GM19467 (cell line): Measurements from ENCODE around the gene CD2AP.
"Not testable (repeated sequence)": the region's sequence is repeated elsewhere in the genome, so short reads cannot be mapped to it uniquely, and the experiment has no call there.

Experiments
- ATAC-seq: cut with Tn5 transposase; IDR thresholded peaks from one replicate; pipeline ENCODE4 v1.9.1; 2021; ENCODE audit warnings: mild to moderate bottlenecking, moderate library complexity; ENCODE audit not compliant: unreplicated experiment

Gene CD2AP, protein sequence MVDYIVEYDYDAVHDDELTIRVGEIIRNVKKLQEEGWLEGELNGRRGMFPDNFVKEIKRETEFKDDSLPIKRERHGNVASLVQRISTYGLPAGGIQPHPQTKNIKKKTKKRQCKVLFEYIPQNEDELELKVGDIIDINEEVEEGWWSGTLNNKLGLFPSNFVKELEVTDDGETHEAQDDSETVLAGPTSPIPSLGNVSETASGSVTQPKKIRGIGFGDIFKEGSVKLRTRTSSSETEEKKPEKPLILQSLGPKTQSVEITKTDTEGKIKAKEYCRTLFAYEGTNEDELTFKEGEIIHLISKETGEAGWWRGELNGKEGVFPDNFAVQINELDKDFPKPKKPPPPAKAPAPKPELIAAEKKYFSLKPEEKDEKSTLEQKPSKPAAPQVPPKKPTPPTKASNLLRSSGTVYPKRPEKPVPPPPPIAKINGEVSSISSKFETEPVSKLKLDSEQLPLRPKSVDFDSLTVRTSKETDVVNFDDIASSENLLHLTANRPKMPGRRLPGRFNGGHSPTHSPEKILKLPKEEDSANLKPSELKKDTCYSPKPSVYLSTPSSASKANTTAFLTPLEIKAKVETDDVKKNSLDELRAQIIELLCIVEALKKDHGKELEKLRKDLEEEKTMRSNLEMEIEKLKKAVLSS

DNA sequence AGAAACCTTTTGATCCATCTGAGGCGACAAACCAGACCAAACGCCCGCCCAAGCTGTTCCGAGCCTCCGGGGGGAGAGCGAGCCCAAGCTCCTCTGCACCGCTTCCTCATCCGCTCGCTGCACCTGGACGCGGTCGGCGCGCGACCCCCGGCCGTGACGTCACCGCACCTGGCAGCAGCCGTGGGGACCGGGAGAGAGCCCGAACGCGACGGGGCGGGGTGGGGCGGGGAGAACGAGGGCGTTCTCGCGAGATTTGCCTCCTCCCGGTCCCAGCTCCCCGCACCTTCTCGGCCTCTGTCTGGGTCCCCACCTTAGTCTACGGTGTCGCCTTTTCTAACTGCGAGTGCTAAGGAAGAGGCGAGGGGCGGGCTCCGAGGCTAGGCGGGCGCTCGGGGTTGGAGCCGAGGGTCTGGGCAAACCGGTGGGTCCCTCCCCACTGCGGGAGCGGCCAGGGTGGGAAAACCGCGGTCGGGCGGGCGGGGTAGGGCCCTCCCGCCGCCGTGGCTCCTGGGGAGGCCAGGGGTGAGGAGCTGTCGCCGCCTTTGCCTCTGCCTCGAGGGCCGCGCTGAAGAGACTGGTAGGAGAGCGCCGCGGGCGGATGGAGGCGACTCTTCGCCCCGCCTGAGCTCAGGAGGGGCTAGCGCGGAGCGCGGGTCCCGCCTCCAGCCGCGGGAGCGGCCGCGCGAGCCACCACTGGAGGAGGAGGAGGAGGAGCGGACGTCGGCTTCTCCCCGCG, at the start of gene CD2AP:
Gene CD2AP, plus strand, starts transcription at position 293 of the 736 bp plus-strand sequence. CDS start 456 bp downstream, outside the sequence.
- ATAC-seq, result peak; percentile 79

GRCh38 chr6:47428288-47428687, 49.3 kb upstream of the CD2AP start:
- ATAC-seq, result no peak

DNA sequence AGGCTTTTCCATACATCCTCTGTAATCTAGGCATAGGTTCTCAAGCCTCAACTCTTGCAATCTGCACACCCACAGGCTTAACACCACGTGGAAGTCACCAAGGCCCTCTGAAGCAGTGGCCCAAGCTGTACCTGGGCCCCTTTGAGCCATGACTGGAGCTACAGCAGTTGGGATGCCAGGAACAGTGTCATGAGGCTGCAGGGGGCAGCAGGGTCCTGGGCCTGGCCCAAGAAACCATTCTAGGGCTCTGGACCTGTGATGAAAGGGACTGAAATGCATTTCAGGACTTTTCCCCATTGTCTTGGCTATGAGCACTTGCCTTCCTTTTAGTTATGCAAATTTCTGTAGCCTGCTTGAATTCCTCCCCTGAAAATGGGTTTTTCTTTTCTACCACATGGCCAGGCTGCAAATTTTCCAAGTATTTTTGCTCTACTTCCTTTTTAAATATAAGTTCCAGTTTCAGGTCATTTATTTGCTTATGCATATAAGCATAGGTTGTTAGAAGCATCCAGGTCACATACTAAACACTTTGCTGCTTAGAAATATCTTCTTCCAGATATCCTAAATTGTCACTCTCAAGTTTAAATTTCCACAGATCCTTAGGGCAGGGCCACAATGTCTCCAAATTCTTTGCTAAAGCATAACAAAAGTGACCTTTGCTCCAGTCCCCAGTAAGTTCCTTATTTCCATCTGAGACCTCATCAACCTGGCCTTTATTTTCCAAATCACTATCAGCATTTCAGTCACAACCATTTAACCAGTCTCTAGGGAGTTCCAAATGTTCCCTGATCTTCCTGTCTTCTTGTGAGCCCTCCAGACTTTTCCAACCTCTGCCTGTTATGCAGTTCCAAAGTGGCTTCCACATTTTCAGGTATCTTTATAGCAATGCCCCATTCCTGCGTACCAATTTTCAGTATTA, 48.6 kb upstream of the CD2AP start:
- no peak for ATAC-seq

DNA sequence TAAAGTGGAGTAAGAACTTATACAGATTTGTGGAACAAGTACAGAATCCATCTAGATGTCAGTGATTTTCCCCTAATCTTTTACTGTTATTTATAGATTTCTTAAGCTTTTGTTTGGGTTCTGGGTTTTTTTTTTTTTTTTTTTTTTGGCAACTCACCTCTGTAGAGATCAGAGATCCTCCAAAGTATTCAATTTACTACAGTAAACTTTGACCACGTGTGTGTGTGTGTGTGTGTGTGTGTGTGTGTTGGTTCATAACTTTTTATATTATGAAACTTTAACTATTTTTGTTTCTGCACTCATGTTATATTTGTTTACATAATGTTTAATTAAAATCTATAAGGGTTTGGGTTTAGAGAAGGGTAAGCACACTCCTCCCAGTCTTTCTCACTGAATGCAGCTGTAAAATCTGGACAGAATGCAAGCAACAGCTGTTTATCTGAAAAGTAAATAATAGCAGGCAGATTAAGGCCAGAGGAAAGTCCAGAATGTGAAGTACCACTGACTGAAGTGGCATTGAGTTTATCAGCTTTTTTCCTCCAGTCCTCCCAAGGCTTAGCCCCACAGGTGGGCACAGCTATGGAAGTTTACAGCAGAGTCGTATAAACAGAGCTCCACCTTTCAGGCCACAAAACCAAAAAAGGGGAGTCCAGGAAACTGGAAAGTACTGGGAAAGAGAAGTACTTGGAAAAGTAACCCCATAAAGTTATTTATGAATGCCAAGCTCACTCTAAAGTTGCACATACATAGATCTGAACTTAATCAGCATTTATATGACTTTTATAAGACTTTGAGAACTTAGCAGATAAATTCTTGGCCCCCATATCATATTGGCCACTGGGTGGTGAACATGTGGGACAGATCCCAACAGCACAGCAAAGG, 43.0 kb upstream of the CD2AP start:
- no peak for ATAC-seq

- ATAC-seq, result no peak
Observed at GRCh38 chr6:47435254-47435612, 42.4 kb upstream of the CD2AP start.

DNA sequence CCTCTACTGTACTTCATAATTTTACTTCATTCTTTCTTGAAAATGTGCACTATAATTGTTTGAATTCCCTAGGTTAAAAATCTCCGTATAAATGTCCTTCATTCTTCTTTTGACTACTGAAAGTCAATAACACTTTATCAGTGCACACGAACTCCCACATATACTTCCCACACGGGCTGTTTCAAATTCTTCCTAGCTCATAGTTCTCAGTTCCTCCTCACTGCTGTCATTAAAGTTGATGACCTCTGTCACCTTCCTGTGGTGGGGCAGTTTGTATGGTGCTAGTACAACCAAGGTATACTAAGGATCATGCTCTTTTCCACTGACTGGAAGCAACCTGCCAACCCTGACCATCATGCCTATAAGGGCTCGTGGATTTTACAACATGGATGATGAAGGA, 40.0 kb upstream of the CD2AP start:
- ATAC-seq, result peak; percentile 71

DNA sequence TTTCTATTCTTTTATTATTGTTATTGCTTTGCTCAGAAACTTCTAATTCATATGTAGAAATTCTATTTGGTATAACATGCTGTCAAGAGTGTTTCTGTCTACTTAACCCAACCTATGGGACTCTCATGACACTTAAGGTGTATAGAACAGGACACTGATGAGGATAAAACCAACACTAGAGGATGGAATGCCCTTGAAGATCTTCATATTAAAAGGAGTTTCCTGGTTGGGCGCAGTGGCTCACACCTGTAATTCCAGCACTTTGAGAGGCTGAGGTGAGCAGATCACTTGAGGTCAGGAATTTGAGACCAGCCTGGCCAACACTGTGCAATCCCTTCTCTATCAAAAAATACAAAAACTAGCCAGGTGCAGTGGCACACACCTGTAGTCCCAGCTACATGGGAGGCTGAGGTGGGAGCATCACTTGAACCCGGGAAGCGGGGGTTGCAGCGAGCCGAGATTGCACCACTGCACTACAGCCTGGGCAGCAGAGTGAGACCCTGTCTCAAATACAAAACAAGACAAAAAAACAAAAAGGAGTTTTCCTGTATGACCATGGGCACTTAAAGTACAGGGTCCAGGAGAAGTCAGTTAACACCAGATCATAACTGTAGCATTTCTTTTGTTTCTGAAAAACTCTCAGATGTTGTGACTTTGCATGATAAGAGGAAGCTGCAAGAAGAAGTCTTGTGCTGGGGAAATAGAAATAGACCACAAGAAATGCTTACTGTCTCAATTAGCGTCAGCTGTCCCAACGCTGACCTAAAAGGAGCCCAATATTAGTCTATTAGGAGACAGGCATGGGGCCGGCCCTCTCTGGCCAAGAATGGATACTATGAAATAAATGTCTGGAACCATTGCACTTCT, 38.9 kb upstream of the CD2AP start:
- ATAC-seq, result peak; percentile 78

DNA sequence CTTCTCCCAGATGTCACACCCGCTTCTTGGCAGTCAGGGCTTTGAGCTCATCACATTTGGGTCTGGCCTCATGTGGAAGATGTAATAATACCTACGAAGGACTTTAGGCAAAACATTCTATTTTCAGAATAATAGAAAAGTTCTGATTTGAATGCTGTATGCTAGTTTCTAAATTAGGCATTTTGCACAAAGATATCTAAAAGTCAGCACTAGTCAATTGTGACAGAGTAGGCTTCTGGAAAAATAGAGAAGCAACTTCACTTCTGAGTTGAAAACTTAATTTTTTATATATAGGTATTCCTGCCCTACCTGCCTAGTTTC, 38.3 kb upstream of the CD2AP start:
- no peak for ATAC-seq

DNA sequence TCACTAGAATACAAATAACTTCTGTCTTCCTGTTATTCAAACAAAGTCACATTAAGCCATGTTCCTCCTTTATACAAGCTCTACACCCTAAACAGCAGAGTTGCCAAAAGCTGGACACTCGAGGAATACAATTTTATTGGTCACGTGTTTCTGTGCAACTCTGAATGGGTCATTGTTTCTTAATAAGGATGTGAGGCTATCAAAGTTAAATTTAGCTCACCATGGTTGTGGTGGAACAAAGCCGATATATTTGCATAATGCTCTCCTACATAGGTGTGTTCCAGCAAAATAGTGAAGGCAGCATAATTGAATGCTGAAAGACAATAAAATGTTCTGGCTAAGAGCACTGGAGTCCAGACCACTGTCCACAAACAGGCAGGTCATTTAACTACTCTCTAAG, 36.9 kb upstream of the CD2AP start:
- ATAC-seq, result peak; percentile 47

GRCh38 chr6:47444964-47445363, 32.6 kb upstream of the CD2AP start:
- ATAC-seq, result not testable (repeated sequence)

DNA sequence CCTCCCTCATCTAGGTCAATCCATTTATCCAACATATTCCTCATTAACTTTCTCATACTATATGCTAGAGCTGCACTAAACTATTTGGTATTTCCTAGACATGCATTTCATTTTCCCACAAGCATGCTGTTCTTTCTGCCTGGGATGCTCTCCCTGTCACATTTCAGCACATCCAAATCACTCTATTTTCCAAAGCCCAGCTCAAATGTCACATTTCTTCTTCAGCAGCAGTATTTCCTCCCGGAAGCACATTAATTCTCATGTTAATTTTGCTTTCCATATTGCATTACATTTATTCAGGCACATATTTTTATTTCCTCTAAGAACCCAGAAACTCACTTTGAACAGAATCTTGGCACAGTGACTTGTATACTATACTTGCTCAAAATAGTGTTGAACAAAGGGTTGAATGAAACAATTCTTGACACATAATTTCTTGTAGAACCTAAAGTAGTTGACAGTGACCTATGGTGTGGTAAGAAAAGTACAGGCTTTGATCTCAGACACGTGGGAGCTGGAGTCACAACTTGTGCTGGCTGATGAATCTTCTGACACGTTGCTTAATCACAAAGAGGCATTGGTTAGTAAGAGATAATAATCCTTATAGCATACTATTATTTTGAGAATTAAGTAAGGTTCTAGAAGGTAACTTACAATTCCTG, 30.8 kb upstream of the CD2AP start:
- ATAC-seq, result no peak

- no peak for ATAC-seq
Observed at GRCh38 chr6:47447722-47448121, 29.9 kb upstream of the CD2AP start.

DNA sequence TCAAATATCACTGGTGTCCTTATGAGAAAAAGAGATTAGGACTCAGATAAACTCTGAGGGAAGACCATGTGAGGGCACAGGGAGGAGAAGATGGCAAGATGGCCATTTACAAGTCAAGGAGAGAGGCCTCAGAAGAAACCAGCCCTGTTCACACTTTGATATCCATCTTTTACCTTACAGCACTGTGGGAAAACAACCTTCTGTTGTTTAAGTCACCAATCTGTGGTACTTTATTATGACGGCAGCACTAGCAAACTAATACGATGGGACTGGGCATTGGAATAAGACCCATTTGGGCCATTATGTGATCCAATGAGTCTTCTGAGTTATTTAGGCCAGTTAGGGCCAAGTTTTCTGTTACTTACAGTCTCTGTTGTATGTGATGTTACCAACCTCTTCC, 26.4 kb upstream of the CD2AP start:
- no peak for ATAC-seq

DNA sequence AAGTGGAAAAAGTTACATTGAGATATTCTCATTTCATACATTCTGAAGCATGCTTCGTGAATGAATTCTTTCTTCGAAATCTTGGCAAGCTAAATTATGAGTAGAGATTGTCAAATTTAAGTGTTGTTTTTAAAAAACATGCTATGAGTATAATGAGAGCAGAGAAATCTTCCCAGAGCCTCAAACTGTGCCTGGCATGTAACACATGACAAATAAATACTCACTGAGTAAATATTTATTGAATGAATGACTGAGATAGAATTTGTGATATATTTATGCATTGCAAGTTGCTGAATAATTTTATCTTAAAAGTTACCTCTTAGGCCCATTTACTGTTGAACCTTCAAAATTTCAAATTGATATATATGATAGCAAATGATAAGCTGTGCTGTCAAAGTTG, 24.7 kb upstream of the CD2AP start:
- no peak for ATAC-seq

DNA sequence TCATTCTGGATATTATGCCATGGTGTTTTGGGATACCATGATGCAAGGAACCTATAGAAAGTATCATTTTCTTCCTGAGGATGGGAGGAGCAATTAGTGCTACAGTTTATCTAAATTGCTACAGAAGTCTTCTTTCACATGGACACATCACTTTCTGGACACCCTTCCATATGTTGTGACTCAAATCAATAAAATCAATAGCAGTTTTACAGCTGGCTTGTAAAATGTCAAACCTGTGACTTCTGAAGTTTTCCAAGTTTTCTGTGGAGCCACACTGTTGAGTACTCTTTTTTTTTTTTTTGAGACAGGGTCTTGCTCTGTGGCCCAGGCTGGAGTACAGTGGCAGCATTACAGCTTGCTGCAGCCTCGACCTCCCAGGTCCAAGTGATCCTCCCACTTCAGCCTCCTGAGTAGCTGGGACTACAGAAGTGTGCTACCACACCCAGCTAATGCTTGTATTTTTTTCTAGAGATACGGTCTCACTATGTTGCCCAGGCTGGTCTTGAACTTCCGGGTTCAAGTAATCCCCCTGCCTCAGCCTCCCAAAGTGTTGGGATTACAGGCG, 24.1 kb upstream of the CD2AP start:
- ATAC-seq, result no peak

DNA sequence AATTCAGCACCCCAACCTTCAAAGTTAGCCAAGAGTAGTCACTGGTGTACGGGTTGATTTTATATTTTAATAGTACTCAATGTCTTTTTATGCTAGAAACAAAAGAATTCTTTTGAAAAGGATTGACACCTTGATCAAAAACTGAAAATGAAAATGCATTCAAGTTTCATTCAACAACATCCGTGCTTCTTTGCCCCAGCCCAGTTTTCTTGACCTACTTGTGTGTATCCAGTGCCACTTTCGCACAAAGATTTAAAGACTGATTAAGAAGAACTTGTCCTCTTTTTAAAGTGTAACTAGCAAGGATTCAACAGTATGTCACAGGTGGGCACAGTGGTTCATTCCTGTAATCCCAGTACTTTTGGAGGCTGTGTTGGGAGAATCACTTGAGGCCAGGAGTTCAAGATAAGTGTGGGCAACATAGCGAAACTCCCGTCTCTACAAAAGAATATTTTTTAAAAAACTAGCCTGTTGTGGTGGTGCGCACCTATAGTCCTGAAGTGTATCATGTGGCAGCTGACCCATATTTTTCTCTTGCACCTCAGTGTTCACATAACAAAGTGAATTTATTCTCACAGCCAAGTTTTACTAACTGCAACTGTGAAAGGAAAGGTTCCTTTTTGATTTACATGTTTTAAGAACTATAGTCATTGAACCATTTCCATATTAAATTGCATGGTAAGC, 22.7 kb upstream of the CD2AP start:
- ATAC-seq, result no peak

DNA sequence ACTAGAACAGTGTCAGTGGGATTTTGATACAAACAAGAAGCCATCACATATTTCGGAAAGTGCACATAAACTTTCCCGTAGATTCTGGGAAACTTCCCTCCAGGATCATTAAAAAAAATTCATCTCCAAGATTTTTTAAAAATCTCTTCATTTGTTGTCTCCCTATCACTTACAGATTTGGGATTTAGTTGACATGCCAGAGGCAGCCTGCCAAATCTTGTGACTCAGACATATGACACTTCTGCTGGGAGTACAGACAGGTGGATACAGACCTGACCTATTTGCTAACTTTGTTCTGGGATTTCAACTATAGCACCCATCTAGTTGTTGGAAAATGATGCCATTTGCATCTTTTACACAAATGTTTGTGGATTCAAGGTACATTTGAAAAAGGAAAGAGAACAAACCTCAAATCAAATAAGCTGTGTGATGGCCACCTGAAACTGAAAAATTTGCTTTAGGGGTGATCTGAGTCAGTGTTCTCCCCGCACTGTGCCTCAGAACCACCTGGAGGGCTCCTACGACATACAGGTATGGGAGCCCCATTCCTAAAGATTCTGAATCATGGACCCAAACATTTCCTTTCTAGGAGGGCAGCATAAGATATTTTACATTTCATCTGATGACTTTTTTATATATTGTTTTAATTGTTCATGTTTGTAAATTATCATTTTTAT, 21.9 kb upstream of the CD2AP start:
- peak; percentile 59 for ATAC-seq
